Activated gamma-delta T cell treated with anti-CD3 and anti-CD28 coated beads, Interleukin-2, amount 50 U/mL, for 16 hours (primary cell): ENCODE data around the gene ZNF322.
"Not testable (repeated sequence)": the region's sequence is repeated elsewhere in the genome, so short reads cannot be mapped to it uniquely, and the experiment has no call there.

ENCODE experiments used
- DNase-seq: peaks from one replicate; pipeline ENCODE4 v3.0.0-alpha.2; 2020; ENCODE audit warnings: low read depth

ZNF322 gene

DNA sequence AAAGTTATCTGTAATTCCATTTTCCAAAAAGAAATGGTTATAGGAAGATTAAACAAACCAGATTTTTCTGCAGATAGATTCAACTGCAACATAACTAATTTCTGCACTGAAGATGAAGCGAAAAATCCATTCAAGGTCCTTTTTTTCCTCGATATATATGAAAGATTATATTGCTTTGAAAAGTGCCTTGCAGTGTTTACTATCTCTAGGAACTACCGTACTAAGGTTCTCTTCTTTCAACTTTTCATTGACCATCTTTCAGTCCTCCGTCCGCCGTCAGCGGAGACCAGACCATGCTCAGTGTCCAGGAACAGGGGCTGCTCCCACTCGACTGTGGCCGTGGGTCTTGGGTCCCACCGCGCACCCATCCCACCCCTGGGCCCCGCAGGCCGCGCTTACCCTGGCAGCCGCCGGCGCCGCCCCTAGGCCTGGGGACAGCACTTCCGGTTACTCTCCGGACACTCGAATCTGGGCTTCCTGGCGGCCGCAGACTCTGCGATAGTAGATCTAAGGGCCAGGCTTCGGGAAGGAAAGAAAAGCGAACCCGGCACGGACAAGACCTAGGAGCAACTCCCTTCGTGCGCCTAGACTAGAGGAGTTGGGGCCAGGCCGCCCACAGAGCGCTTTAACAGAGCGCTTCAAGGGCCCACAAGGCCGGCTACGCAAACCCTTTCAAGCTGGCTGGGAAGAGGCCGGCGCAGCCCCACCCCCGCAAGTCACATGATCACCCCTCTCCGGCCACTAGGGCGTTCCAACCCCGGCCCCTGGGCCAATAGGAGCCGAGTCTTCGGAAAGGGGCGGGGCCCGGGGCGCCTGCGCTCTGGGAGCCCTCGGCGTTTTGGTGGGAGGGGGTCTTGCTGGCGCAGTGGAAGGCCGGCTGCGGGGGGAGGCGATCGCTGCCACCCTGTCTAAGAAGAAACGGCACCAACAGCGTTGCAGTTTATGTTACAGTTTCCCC is at the start of gene ZNF322:
ZNF322 (minus strand) TSS at position 705 of the 958 bp plus-strand sequence. CDS start 21,193 bp downstream, outside the sequence.
- DNase-seq, result peak; percentile 83

DNA sequence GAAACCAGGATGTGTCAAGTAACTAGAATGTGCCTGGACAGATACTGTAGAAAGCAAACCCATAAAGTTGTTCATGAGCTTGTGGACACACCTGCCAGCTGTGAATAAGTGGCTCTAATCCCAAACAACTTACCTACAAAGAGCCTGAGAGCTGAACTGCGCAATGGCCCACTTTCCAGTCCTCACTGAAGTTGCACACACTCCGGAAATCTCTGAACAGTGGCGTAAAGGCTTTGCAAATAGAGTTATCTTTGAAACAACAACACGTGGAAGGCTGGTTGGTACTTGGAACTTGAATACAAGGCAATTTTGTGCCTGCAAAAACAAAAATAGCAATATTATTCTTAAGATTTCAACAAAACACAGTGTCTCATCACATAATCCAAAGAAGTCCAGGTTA is 46.2 kb upstream of the ZNF322 start:
- DNase-seq, result not testable (repeated sequence)

- DNase-seq, result not testable (repeated sequence)
Observed at GRCh38 chr6:26705352-26705751, 45.8 kb upstream of the ZNF322 start.

- not testable (repeated sequence) for DNase-seq
Observed at GRCh38 chr6:26701023-26701747, 41.6 kb upstream of the ZNF322 start.

- not testable (repeated sequence) for DNase-seq
Observed at GRCh38 chr6:26697496-26697895, 38.0 kb upstream of the ZNF322 start.

DNA sequence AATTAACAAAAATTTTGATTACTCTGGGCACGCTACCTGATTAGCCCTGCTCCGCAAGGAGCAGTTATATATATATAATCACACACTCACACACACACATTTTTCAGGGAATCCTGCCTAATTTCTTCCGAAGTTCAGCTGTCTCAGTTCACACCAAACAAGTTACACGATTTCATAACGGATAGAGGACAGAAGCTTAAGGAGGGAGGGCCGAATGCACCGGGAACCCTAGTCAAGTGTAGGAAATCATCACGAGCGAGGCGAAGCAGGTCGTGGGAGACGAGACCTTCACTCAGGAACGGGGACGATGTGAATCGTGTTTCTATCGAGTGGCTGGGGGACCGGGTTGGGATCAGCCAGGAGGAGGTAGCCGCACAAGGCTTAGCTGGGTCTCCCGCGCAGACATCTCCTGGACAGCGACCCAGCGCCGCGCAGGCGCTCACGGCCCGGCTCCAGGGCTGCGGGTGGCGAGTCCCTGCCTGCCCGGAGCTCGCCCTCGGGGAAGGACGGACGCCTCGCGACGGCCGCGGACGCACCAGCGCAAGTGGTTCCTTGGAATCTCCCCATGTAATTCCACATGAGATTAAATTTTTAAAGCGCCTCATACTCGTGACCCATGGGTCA is 29.9 kb upstream of the ZNF322 start:
- DNase-seq, result not testable (repeated sequence)

DNA sequence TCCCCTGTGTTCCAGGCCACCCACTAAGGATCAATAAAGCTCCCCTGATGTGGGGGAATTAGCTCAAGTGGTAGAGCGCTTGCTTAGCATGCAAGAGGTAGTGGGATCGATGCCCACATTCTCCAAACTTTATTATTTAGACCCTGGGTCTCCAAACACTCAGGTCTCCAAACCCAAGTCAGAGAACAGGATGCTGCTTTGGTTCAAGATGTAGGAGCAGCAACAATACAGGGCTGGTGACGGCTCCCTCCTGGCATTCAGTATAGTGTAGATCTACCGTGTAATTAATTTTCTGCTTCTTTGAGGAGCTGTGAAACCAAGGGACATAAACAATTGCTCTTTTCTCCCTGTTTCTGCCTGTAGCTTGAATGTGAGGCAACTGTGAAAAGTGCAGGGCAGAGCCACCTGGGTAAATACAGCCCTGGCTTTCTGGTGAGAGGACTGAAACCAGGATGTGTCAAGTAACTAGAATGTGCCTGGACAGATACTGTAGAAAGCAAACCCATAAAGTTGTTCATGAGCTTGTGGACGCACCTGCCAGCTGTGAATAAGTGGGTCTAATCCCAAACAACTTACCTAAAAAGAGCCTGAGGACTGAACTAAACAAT is 23.0 kb upstream of the ZNF322 start:
- not testable (repeated sequence) for DNase-seq

GRCh38 chr6:26673287-26673686 is 13.7 kb upstream of the ZNF322 start:
- not testable (repeated sequence) for DNase-seq

GRCh38 chr6:26670558-26670957 is 11.0 kb upstream of the ZNF322 start:
- not testable (repeated sequence) for DNase-seq

DNA sequence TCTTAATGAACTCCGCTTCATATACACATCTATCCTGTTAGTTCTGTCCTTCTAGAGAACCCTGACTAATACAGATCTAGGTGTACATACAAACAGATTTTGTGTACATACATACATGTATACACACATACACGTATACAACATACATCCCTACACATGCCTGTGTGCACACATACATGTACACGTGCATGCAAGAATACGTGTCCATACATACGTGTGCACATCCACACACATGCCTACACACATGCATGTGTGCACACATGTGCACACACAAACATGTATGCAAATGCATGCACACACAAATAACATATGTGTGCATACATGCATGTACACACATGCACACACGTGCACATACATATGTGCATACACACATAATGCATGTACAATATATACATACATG is 10.5 kb upstream of the ZNF322 start:
- not testable (repeated sequence) for DNase-seq

- DNase-seq, result no peak
Observed at GRCh38 chr6:26660000-26660361, 435 bp upstream of the ZNF322 start.

DNA sequence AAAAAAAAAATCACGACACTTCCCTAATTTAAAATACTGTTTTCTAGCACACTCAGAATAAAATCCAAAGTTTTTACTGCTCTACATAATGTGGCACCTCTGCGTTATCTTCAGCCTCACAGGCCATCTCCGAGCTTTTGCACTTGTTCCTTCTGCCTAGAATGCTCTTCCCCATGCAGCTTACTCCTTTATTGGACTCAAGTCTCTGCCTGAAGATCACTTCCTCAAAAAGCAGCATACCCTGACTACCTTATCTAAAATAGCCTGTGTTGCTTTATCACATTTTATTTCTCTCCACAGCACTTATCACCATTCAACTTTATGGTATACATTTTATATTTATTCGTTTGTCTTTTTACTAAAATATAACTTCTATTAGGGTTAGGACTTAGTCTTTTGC is 2.3 kb downstream of the ZNF322 start:
- DNase-seq, result no peak

GRCh38 chr6:26653007-26653406 is 6.5 kb downstream of the ZNF322 start:
- DNase-seq, result no peak

GRCh38 chr6:26651133-26651781 is 8.3 kb downstream of the ZNF322 start:
- DNase-seq, result no peak

- no peak for DNase-seq
Observed at GRCh38 chr6:26646074-26646473, 13.5 kb downstream of the ZNF322 start.

- DNase-seq, result no peak
Observed at GRCh38 chr6:26640806-26641205, 18.7 kb downstream of the ZNF322 start.

DNA sequence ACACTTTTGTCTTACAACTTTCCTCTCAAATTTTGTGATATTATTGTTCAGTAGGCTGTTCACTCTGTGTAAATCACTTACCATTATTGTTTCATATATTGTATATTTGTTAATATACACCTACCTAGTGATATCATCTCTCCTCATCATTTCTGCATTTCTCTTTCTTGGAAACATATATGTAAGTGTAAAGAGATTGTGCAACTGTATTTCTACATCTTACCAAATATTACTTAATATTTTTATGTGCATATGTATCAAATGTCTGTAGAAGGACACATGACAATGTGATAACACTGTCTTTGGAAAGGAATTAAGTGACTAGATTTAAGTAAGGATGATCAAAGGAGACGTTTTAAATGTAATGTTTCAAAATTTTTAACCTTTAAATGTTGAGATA is 30.2 kb downstream of the ZNF322 start:
- DNase-seq, result no peak

DNA sequence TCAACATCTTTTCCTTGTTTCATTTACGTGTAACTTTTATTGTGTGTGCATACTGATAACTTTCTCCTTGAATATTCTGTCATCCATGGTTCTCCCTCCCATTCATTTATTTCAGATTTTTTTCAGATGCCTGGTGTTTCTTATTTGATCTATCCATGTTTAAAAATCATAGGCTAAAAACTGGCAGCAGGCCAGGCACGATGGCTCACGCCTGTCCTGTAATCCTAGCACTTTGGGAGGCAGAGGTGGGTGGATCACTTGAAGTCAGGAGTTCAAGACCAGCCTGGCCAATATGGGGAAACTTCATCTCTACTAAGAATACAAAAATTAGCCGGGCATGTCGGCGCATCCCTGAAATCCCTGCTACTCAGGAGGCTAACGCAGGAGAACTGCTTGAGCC is 31.7 kb downstream of the ZNF322 start:
- no peak for DNase-seq

GRCh38 chr6:26624557-26624956 is 35.0 kb downstream of the ZNF322 start:
- DNase-seq, result no peak

- DNase-seq, result no peak
Observed at GRCh38 chr6:26623339-26623859, 36.1 kb downstream of the ZNF322 start.
